Bronchial epithelial cell (primary cell): ENCODE data around the gene ARPC2. TPM values are rescaled to one million over a fixed set of nuclear protein-coding genes. Genes with fewer than 3 reads are reported as not detected.

Source experiments
- DNase-seq: peaks from one replicate; pipeline ENCODE4 v3.0.0-alpha.2; 2010; ENCODE audit warnings: low read depth
- FAIRE-seq: peaks from 2 replicates; lab custom pipeline; 2011; peaks lifted over from hg19 to GRCh38; lab: Jason Lieb, UNC
- H3K27me3 ChIP-seq: 2 replicates; pipeline ENCODE4 v1.5.1; 2011; ENCODE audit warnings: low read length; ENCODE audit not compliant: control insufficient read depth, insufficient read depth
- H3K36me3 ChIP-seq: 2 replicates; pipeline ENCODE4 v1.5.1; 2011; ENCODE audit warnings: low read length; ENCODE audit not compliant: control insufficient read depth, insufficient read depth
- H3K4me3 ChIP-seq: 2 replicates; pipeline ENCODE4 v1.5.1; 2011; ENCODE audit warnings: mild to moderate bottlenecking, low read depth, low read length, control low read depth
- total RNA-seq: library from RNA; depleted of rRNA; stranded (reverse); fragments of >200 nt; gene quantifications from 2 replicates; pipeline ENCODE4 v1.2.1, GENCODE V29; 2014
- TF ChIP-seq, protein P1 (sequence below): IDR thresholded peaks from 2 replicates; pipeline ENCODE4 v1.5.1; 2011; ENCODE audit warnings: mild to moderate bottlenecking, moderate library complexity, low read length, control low read depth, inconsistent platforms; ENCODE audit not compliant: insufficient read depth, severe bottlenecking

The ARPC2 gene
- total RNA-seq, 1 donor from 2014 or later, result 504 TPM

DNA sequence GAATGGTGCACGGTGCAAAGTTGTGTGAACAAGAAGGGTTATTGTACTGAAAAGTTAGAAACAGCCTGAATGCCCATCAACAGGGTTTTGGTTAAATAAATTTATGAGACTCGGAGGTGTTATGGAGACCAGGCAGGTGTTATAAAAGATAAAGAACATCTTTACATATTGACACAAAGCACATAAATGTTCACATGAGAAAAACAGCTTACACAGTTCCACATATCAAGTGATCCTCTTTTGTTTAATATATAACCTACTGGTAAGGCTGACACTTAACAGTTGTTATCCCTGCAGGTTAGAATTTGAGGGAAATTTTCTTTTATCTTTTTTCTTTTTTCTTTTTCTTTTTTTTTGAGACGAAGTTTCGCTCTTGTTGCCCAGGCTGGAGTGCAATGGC is 20.0 kb upstream of the ARPC2 start:
- H3K36me3 ChIP-seq, result no peaks in the 10 kb centered on the region
- TF ChIP-seq, protein P1, sequence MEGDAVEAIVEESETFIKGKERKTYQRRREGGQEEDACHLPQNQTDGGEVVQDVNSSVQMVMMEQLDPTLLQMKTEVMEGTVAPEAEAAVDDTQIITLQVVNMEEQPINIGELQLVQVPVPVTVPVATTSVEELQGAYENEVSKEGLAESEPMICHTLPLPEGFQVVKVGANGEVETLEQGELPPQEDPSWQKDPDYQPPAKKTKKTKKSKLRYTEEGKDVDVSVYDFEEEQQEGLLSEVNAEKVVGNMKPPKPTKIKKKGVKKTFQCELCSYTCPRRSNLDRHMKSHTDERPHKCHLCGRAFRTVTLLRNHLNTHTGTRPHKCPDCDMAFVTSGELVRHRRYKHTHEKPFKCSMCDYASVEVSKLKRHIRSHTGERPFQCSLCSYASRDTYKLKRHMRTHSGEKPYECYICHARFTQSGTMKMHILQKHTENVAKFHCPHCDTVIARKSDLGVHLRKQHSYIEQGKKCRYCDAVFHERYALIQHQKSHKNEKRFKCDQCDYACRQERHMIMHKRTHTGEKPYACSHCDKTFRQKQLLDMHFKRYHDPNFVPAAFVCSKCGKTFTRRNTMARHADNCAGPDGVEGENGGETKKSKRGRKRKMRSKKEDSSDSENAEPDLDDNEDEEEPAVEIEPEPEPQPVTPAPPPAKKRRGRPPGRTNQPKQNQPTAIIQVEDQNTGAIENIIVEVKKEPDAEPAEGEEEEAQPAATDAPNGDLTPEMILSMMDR, result no peak
- H3K27me3 ChIP-seq, result no peaks in the 10 kb centered on the region
- FAIRE-seq, result no peak
- H3K4me3 ChIP-seq, result no peak overlapping the region
- DNase-seq, result no peak

DNA sequence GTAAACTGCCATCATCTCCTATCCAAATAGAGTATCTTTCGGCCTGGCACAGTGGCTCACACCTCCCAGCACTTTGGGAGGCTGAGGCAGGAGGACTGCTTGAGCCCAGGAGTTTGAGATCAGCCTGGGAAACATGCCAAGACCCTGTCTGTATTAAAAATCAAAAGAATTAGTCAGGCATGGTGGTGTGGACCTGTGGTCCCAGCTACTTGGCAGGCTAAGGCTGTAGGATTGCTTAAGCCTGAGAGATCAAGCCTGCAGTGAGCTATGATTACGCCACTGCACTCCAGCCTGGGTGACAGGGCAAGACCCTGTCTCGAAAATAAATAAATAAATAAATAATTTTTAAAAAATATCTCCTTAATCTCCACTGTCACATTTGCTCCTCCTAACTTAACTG is 14.7 kb upstream of the ARPC2 start:
- no peak overlapping the region for H3K4me3 ChIP-seq
- DNase-seq (no peak), FAIRE-seq (no peak)
- H3K36me3 ChIP-seq, result no peaks in the 10 kb centered on the region
- no peaks in the 10 kb centered on the region for H3K27me3 ChIP-seq
- TF ChIP-seq, protein P1, result no peak

- FAIRE-seq, result no peak
These were observed 7.9 kb upstream of the ARPC2 start for GRCh38 chr2:218209078-218209477.

GRCh38 chr2:218214116-218214515 is 2.9 kb upstream of the ARPC2 start:
- Histone ChIP-seq H3K4me3 (no peak overlapping the region), H3K27me3 (no peaks in the 10 kb centered on the region), H3K36me3 (no peaks in the 10 kb centered on the region)
- TF ChIP-seq, protein P1, result no peak
- FAIRE-seq (no peak), DNase-seq (no peak)

More at GRCh38 chr2:218209078-218209477, 7.9 kb upstream of the ARPC2 start:
- Histone ChIP-seq H3K4me3 (no peak overlapping the region), H3K27me3 (no peaks in the 10 kb centered on the region), H3K36me3 (no peaks in the 10 kb centered on the region)
- TF ChIP-seq, protein P1, result no peak
- no peak for DNase-seq

DNA sequence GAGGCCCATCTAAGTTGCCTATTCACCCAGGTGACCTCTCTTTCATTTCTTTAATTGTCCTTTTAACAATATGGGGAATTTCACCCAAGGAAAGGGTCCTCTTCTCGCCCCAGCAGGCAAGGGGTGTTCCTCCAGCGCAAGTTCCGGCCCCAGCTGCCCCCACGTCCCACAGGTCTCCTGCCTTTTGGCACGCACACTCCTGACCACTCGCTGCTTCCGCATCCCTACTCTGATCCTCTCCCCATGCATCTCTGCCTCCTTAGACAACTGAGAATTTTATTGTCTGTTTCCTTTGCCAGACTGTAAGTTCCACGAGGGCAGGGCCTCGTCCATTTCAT is 684 bp upstream of the ARPC2 start:
- TF ChIP-seq, protein P1, result no peak
- H3K4me3 ChIP-seq, result peak overlapping the region; percentile 95
- no peaks in the 10 kb centered on the region for H3K27me3 ChIP-seq
- FAIRE-seq (no peak), DNase-seq (no peak)
- H3K36me3 ChIP-seq, result peaks cover 1% of the 10 kb centered on the region
